ENCODE results near the gene CDH15. TPM values are rescaled to one million over a fixed set of nuclear protein-coding genes. Genes with fewer than 3 reads are reported as not detected.

CDH15 gene
- total and polyA plus RNA-seq, 9 of the 15 experiments (the other 6 are each of a cell fraction or from before 2014, with no cell fraction given), result 0.07 to 0.18 TPM; not detected in 7

DNA sequence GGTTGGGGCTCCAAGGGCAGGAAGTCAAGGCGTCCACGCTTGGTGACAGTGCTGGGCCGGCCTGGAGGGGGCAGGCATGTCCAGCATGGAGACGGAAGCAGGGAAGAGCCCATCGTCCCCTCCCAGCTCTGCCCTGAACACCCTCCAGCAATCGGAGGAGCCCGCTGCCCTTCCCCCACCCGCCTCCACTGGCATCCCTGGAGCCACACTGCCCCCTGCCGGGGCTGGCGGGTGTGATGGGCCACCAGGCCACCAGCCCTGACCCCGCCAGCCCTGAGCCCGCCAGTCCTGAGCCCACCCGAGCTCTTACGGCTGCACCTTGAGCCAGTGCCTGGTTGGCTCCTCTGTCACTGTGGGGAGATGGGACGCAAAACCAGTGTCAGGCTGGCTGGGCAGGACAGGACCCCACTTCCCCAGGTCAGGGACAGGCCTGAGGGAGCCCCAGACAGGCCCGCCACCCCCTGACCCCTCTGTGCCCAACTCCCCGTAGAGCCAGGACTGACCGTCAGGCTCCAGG lies 4.1 kb upstream of the CDH15 start (continued):
- TF ChIP-seq, protein P1, sequence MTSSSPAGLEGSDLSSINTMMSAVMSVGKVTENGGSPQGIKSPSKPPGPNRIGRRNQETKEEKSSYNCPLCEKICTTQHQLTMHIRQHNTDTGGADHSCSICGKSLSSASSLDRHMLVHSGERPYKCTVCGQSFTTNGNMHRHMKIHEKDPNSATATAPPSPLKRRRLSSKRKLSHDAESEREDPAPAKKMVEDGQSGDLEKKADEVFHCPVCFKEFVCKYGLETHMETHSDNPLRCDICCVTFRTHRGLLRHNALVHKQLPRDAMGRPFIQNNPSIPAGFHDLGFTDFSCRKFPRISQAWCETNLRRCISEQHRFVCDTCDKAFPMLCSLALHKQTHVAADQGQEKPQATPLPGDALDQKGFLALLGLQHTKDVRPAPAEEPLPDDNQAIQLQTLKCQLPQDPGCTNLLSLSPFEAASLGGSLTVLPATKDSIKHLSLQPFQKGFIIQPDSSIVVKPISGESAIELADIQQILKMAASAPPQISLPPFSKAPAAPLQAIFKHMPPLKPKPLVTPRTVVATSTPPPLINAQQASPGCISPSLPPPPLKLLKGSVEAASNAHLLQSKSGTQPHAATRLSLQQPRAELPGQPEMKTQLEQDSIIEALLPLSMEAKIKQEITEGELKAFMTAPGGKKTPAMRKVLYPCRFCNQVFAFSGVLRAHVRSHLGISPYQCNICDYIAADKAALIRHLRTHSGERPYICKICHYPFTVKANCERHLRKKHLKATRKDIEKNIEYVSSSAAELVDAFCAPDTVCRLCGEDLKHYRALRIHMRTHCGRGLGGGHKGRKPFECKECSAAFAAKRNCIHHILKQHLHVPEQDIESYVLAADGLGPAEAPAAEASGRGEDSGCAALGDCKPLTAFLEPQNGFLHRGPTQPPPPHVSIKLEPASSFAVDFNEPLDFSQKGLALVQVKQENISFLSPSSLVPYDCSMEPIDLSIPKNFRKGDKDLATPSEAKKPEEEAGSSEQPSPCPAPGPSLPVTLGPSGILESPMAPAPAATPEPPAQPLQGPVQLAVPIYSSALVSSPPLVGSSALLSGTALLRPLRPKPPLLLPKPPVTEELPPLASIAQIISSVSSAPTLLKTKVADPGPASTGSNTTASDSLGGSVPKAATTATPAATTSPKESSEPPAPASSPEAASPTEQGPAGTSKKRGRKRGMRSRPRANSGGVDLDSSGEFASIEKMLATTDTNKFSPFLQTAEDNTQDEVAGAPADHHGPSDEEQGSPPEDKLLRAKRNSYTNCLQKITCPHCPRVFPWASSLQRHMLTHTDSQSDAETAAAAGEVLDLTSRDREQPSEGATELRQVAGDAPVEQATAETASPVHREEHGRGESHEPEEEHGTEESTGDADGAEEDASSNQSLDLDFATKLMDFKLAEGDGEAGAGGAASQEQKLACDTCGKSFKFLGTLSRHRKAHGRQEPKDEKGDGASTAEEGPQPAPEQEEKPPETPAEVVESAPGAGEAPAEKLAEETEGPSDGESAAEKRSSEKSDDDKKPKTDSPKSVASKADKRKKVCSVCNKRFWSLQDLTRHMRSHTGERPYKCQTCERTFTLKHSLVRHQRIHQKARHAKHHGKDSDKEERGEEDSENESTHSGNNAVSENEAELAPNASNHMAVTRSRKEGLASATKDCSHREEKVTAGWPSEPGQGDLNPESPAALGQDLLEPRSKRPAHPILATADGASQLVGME (CRISPR knock-in tag; IDR thresholded peaks at IDR 0.05), result 0 out of 2 replicates have a peak, but pooled peaks have one; percentile 26
- TF ChIP-seq KLF1 (tag; IDR thresholded peaks at IDR 0.05) (no peak), ARID1B (IDR thresholded peaks at IDR 0.05) (peak; percentile 63; the same call in 1 of the 2 replicates), ZNF41 (CRISPR knock-in tag; conservative IDR thresholded peaks at IDR 0.05) (no peak), CBX3 (IDR thresholded peaks at IDR 0.05; ENCODE audit: borderline replicate concordance in 1 of 2, low read length in 2 of 2) (0 out of 3 replicates have a peak, but pooled peaks of 1 of the 2 experiments have one; percentile 8), SRSF7 (optimal IDR thresholded peaks at IDR 0.05; ENCODE audit: low read depth, low read length) (no peak), ETV5 (CRISPR knock-in tag; IDR thresholded peaks at IDR 0.05; ENCODE audit: low read depth) (peak; percentile 66; the same call in 1 of the 2 replicates), TBP (optimal IDR thresholded peaks at IDR 0.05; ENCODE audit: low read depth, low read length) (no peak), SREBF2 (CRISPR knock-in tag; IDR thresholded peaks at IDR 0.05) (no peak)
- TF ChIP-seq, protein P2, sequence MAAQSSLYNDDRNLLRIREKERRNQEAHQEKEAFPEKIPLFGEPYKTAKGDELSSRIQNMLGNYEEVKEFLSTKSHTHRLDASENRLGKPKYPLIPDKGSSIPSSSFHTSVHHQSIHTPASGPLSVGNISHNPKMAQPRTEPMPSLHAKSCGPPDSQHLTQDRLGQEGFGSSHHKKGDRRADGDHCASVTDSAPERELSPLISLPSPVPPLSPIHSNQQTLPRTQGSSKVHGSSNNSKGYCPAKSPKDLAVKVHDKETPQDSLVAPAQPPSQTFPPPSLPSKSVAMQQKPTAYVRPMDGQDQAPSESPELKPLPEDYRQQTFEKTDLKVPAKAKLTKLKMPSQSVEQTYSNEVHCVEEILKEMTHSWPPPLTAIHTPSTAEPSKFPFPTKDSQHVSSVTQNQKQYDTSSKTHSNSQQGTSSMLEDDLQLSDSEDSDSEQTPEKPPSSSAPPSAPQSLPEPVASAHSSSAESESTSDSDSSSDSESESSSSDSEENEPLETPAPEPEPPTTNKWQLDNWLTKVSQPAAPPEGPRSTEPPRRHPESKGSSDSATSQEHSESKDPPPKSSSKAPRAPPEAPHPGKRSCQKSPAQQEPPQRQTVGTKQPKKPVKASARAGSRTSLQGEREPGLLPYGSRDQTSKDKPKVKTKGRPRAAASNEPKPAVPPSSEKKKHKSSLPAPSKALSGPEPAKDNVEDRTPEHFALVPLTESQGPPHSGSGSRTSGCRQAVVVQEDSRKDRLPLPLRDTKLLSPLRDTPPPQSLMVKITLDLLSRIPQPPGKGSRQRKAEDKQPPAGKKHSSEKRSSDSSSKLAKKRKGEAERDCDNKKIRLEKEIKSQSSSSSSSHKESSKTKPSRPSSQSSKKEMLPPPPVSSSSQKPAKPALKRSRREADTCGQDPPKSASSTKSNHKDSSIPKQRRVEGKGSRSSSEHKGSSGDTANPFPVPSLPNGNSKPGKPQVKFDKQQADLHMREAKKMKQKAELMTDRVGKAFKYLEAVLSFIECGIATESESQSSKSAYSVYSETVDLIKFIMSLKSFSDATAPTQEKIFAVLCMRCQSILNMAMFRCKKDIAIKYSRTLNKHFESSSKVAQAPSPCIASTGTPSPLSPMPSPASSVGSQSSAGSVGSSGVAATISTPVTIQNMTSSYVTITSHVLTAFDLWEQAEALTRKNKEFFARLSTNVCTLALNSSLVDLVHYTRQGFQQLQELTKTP (IDR thresholded peaks at IDR 0.05; ENCODE audit: low read depth in 1 of 2, partially characterized antibody in 2 of 2), result no peak
- TF ChIP-seq, protein P3, sequence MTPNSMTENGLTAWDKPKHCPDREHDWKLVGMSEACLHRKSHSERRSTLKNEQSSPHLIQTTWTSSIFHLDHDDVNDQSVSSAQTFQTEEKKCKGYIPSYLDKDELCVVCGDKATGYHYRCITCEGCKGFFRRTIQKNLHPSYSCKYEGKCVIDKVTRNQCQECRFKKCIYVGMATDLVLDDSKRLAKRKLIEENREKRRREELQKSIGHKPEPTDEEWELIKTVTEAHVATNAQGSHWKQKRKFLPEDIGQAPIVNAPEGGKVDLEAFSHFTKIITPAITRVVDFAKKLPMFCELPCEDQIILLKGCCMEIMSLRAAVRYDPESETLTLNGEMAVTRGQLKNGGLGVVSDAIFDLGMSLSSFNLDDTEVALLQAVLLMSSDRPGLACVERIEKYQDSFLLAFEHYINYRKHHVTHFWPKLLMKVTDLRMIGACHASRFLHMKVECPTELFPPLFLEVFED (CRISPR knock-in tag; conservative IDR thresholded peaks at IDR 0.05), result no peak
- TF ChIP-seq, protein P4, sequence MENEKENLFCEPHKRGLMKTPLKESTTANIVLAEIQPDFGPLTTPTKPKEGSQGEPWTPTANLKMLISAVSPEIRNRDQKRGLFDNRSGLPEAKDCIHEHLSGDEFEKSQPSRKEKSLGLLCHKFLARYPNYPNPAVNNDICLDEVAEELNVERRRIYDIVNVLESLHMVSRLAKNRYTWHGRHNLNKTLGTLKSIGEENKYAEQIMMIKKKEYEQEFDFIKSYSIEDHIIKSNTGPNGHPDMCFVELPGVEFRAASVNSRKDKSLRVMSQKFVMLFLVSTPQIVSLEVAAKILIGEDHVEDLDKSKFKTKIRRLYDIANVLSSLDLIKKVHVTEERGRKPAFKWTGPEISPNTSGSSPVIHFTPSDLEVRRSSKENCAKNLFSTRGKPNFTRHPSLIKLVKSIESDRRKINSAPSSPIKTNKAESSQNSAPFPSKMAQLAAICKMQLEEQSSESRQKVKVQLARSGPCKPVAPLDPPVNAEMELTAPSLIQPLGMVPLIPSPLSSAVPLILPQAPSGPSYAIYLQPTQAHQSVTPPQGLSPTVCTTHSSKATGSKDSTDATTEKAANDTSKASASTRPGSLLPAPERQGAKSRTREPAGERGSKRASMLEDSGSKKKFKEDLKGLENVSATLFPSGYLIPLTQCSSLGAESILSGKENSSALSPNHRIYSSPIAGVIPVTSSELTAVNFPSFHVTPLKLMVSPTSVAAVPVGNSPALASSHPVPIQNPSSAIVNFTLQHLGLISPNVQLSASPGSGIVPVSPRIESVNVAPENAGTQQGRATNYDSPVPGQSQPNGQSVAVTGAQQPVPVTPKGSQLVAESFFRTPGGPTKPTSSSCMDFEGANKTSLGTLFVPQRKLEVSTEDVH (IDR thresholded peaks at IDR 0.05; ENCODE audit: low read depth, partially characterized antibody), result peak; percentile 29

Data from K562 (cell line).